Muscle layer of duodenum (tissue), 2 donors: ENCODE measurements around the gene RER1.

Source experiments
- H3K27ac ChIP-seq: one replicate; pipeline ENCODE4 v1.7.0; 2013; ENCODE audit warnings: mild to moderate bottlenecking, low read length
- H3K27me3 ChIP-seq: one replicate; pipeline ENCODE4 v1.7.0; 2013; ENCODE audit warnings: low read depth, mild to moderate bottlenecking, control low read depth, low read length
- H3K36me3 ChIP-seq, 2 donors: one replicate each; pipeline ENCODE4 v1.7.0; 2013; ENCODE audit warnings: low read length in 2 of 2, control low read depth in 1 of 2, mild to moderate bottlenecking in 1 of 2; ENCODE audit not compliant: insufficient read depth in 2 of 2, control insufficient read depth in 1 of 2
- H3K4me1 ChIP-seq, 2 donors: one replicate each; pipeline ENCODE4 v1.7.0; 2013; ENCODE audit warnings: low read length in 2 of 2, mild to moderate bottlenecking in 2 of 2, control low read depth in 1 of 2, moderate library complexity in 1 of 2; ENCODE audit not compliant: insufficient read depth in 2 of 2, control insufficient read depth in 1 of 2
- H3K4me3 ChIP-seq, 2 donors: one replicate each; pipeline ENCODE4 v1.7.0; 2013; ENCODE audit warnings: low read length in 2 of 2, low read depth in 1 of 2, mild to moderate bottlenecking in 1 of 2
- H3K9me3 ChIP-seq, 2 donors: one replicate each; pipeline ENCODE4 v1.7.0; 2013; ENCODE audit warnings: low read length in 2 of 2, control low read depth in 1 of 2, mild to moderate bottlenecking in 1 of 2; ENCODE audit not compliant: control insufficient read depth in 1 of 2
- donor health status: healthy.

The RER1 gene

GRCh38 chr1:2348346-2349325, 43.0 kb upstream of the RER1 start:
- Histone ChIP-seq H3K4me1 (no peaks in the 10 kb centered on the region), H3K27ac (no peak overlapping the region), H3K4me3 (no peak overlapping the region), H3K36me3 (no peaks in the 10 kb centered on the region), H3K27me3 (no peaks in the 10 kb centered on the region), H3K9me3 (no peaks in the 10 kb centered on the region)

GRCh38 chr1:2349806-2350205, 41.8 kb upstream of the RER1 start:
- H3K4me1 ChIP-seq: no peaks in the 10 kb centered on the region
- no peaks in the 10 kb centered on the region for H3K27me3 ChIP-seq
- no peak overlapping the region for H3K27ac ChIP-seq
- H3K9me3 ChIP-seq: no peaks in the 10 kb centered on the region
- no peaks in the 10 kb centered on the region for H3K36me3 ChIP-seq
- H3K4me3 ChIP-seq: no peak overlapping the region

DNA sequence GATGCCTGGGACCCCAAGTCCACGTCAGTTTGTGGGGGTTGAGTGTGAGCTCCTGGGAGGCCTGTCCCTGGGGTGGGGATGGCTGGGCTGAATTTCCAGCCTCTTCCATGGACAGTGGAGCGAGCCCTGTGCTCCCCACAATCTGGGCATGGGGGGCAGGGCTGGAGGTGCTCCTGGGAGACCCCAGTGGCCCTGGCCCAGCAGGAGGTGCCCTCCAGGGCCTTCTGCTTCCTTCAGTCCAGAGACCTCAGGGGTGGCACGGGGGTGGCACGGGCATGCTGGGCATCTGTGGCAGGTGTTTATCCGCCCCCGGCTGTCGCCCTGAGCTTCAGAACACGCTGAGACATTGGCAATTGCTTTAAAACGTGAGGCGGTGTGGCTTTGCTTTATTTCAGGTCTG, 41.1 kb upstream of the RER1 start:
- no peak overlapping the region for H3K4me3 ChIP-seq
- no peaks in the 10 kb centered on the region for H3K4me1 ChIP-seq
- no peaks in the 10 kb centered on the region for H3K27me3 ChIP-seq
- no peaks in the 10 kb centered on the region for H3K36me3 ChIP-seq
- H3K9me3 ChIP-seq: no peaks in the 10 kb centered on the region
- H3K27ac ChIP-seq: no peak overlapping the region

GRCh38 chr1:2350911-2351655, 40.6 kb upstream of the RER1 start:
- no peaks in the 10 kb centered on the region for H3K4me1 ChIP-seq
- no peaks in the 10 kb centered on the region for H3K9me3 ChIP-seq
- H3K36me3 ChIP-seq: no peaks in the 10 kb centered on the region
- no peak overlapping the region for H3K4me3 ChIP-seq
- no peak overlapping the region for H3K27ac ChIP-seq
- no peaks in the 10 kb centered on the region for H3K27me3 ChIP-seq

DNA sequence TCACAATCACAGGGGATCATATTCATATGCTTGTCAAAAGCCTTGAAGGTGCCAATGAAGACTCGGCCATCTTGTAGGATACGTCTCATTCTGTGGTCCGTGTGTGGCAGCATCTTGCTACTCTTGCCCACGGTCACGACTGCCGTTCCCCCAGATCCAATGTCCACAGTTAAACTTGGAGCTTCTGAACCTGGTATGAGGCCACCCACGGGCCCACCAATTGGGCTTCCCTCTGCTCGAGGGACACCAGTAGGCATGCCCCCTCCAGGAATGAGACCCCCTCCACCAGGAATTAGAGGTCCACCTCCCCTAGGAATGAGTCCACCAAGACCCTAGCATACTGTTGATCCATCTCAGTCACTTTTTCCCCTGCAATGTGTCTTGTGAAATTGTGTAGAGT, 39.9 kb upstream of the RER1 start:
- H3K4me1 ChIP-seq: no peaks in the 10 kb centered on the region
- no peak overlapping the region for H3K27ac ChIP-seq
- H3K27me3 ChIP-seq: no peaks in the 10 kb centered on the region
- no peak overlapping the region for H3K4me3 ChIP-seq
- no peaks in the 10 kb centered on the region for H3K9me3 ChIP-seq
- no peaks in the 10 kb centered on the region for H3K36me3 ChIP-seq

- Histone ChIP-seq H3K4me1 (no peaks in the 10 kb centered on the region), H3K27me3 (no peaks in the 10 kb centered on the region), H3K36me3 (no peaks in the 10 kb centered on the region), H3K4me3 (no peak overlapping the region), H3K9me3 (no peaks in the 10 kb centered on the region), H3K27ac (no peak overlapping the region)
Measured at GRCh38 chr1:2352341-2352896, 39.2 kb upstream of the RER1 start.

GRCh38 chr1:2352897-2353550, 38.6 kb upstream of the RER1 start:
- H3K4me1 ChIP-seq: no peaks in the 10 kb centered on the region
- H3K4me3 ChIP-seq: no peak overlapping the region
- no peaks in the 10 kb centered on the region for H3K9me3 ChIP-seq
- no peaks in the 10 kb centered on the region for H3K27me3 ChIP-seq
- H3K27ac ChIP-seq: no peak overlapping the region
- no peaks in the 10 kb centered on the region for H3K36me3 ChIP-seq

- H3K27ac ChIP-seq: no peak overlapping the region
- H3K27me3 ChIP-seq: no peaks in the 10 kb centered on the region
- no peaks in the 10 kb centered on the region for H3K4me1 ChIP-seq
- H3K36me3 ChIP-seq: no peaks in the 10 kb centered on the region
- H3K4me3 ChIP-seq: no peak overlapping the region
- no peaks in the 10 kb centered on the region for H3K9me3 ChIP-seq
Measured at GRCh38 chr1:2353551-2354438, 37.8 kb upstream of the RER1 start.

GRCh38 chr1:2354511-2355372, 36.9 kb upstream of the RER1 start:
- Histone ChIP-seq H3K9me3 (no peaks in the 10 kb centered on the region), H3K4me3 (no peak overlapping the region), H3K36me3 (no peaks in the 10 kb centered on the region), H3K27ac (no peak overlapping the region), H3K4me1 (no peaks in the 10 kb centered on the region), H3K27me3 (no peaks in the 10 kb centered on the region)
